HepG2 (cell line): ENCODE results near the gene HOXA1. TPM values are rescaled to one million over a fixed set of nuclear protein-coding genes. Genes with fewer than 3 reads are reported as not detected.

Source experiments
- FOXA1 ChIP-seq, 2 experiments: fragments of 450-650 bp in 1 of 2; sonication (generic) in 1 of 2; formaldehyde crosslinking in 1 of 2; IDR thresholded peaks; 2 replicates each; pipeline versions ENCODE4 v1.4.0 to v1.6.1; 2016 to 2020; ENCODE audit warnings: missing genetic modification reagents in 1 of 2
- FUBP1 ChIP-seq: sonication (generic); formaldehyde crosslinking; IDR thresholded peaks from 2 replicates; pipeline ENCODE4 v1.5.1; 2020; ENCODE audit warnings: missing genetic modification reagents, mild to moderate bottlenecking, borderline replicate concordance
- HHEX ChIP-seq: IDR thresholded peaks from 2 replicates; pipeline ENCODE4 v1.6.1; 2016; ENCODE audit warnings: control low read depth
- JDP2 ChIP-seq: sonication (generic); formaldehyde crosslinking; IDR thresholded peaks from 2 replicates; pipeline ENCODE4 v1.8.1; 2022; ENCODE audit warnings: missing genetic modification reagents, borderline replicate concordance
- MXI1 ChIP-seq: IDR thresholded peaks from 3 replicates; pipeline ENCODE4 v1.6.1; 2012; ENCODE audit warnings: low read depth, low read length, inconsistent platforms, borderline replicate concordance
- PHF5A ChIP-seq: IDR thresholded peaks from one replicate; pipeline ENCODE4 v1.6.1; 2018; ENCODE audit warnings: low read depth, missing genetic modification reagents; ENCODE audit not compliant: unreplicated experiment
- SIX1 ChIP-seq: sonication (generic); formaldehyde crosslinking; IDR thresholded peaks from 2 replicates; pipeline ENCODE4 v1.4.0; 2020; ENCODE audit warnings: missing genetic modification reagents, borderline replicate concordance
- SNAI1 ChIP-seq: sonication (generic); formaldehyde crosslinking; IDR thresholded peaks from 2 replicates; pipeline ENCODE4 v1.5.0; 2020; ENCODE audit warnings: mild to moderate bottlenecking, missing genetic modification reagents, borderline replicate concordance
- ZEB1 ChIP-seq: IDR thresholded peaks from 2 replicates; pipeline ENCODE4 v1.6.1; 2012; ENCODE audit warnings: mild to moderate bottlenecking, low read depth, inconsistent platforms; ENCODE audit not compliant: insufficient replicate concordance
- ZFP91 ChIP-seq: sonication (generic); formaldehyde crosslinking; IDR thresholded peaks from 2 replicates; pipeline ENCODE4 v1.9.0; 2022; ENCODE audit warnings: missing genetic modification reagents, mild to moderate bottlenecking, borderline replicate concordance
- ZFYVE20 ChIP-seq: sonication (generic); formaldehyde crosslinking; IDR thresholded peaks from 2 replicates; pipeline ENCODE4 v1.8.0; 2023; ENCODE audit warnings: low read depth, mild to moderate bottlenecking, moderate library complexity, missing genetic modification reagents, borderline replicate concordance
- ZNF414 ChIP-seq: sonication (generic); formaldehyde crosslinking; IDR thresholded peaks from 2 replicates; pipeline ENCODE4 v1.5.0; 2020; ENCODE audit warnings: missing genetic modification reagents
- ZNF484 ChIP-seq: sonication (generic); formaldehyde crosslinking; IDR thresholded peaks from 2 replicates; pipeline ENCODE4 v1.5.1; 2020; ENCODE audit warnings: mild to moderate bottlenecking, low read depth, missing genetic modification reagents, borderline replicate concordance
- ZNF761 ChIP-seq: sonication (generic); formaldehyde crosslinking; conservative IDR thresholded peaks from 2 replicates; pipeline ENCODE4 v1.4.0; 2020; ENCODE audit warnings: mild to moderate bottlenecking, missing genetic modification reagents
- ZNF784 ChIP-seq: sonication (generic); formaldehyde crosslinking; IDR thresholded peaks from 2 replicates; pipeline ENCODE4 v1.5.1; 2020; ENCODE audit warnings: missing genetic modification reagents, mild to moderate bottlenecking, borderline replicate concordance
- ZSCAN31 ChIP-seq: sonication (generic); formaldehyde crosslinking; IDR thresholded peaks from 2 replicates; pipeline ENCODE4 v1.5.0; 2020; ENCODE audit warnings: low read depth, mild to moderate bottlenecking, missing genetic modification reagents
- polyA plus RNA-seq, 8 experiments: library from polyadenylated mRNA; depleted of rRNA in 3 of 8; stranded (reverse) in 7 of 8; unstranded in 1 of 8; fragments of >200 nt; fragmentation: Illumina TruSeq in 4 of 8; extraction: Trizol in 4 of 8; gene quantifications; 2 replicates each; pipeline versions ENCODE4 v1.2.1 to v1.2.3, GENCODE V29; 2011 to 2016; ENCODE audit warnings: low read depth in 4 of 8, missing spikeins in 1 of 8, mixed read lengths in 1 of 8; ENCODE audit not compliant: insufficient read depth in 1 of 8
- total RNA-seq, 5 experiments: library from RNA; depleted of rRNA; stranded (reverse); fragments of >200 nt; fragmentation: Illumina TruSeq; extraction: Trizol; gene quantifications; 2 replicates each; pipeline ENCODE4 v1.2.3, GENCODE V29; 2016; ENCODE audit warnings: low read depth in 1 of 5
- TF ChIP-seq, protein P1 (sequence below): sonication (generic); formaldehyde crosslinking; conservative IDR thresholded peaks from 2 replicates; pipeline ENCODE4 v1.4.0; 2020; ENCODE audit warnings: missing genetic modification reagents
- TF ChIP-seq, protein P2 (sequence below): sonication (generic); formaldehyde crosslinking; conservative IDR thresholded peaks from 2 replicates; pipeline ENCODE4 v1.8.0; 2022; ENCODE audit warnings: low read depth, missing genetic modification reagents

The HOXA1 gene
- total and polyA plus RNA-seq, 2 of the 13 experiments (the other 11 are each of a cell fraction or from before 2014, with no cell fraction given), result 0.18 to 0.20 TPM

DNA sequence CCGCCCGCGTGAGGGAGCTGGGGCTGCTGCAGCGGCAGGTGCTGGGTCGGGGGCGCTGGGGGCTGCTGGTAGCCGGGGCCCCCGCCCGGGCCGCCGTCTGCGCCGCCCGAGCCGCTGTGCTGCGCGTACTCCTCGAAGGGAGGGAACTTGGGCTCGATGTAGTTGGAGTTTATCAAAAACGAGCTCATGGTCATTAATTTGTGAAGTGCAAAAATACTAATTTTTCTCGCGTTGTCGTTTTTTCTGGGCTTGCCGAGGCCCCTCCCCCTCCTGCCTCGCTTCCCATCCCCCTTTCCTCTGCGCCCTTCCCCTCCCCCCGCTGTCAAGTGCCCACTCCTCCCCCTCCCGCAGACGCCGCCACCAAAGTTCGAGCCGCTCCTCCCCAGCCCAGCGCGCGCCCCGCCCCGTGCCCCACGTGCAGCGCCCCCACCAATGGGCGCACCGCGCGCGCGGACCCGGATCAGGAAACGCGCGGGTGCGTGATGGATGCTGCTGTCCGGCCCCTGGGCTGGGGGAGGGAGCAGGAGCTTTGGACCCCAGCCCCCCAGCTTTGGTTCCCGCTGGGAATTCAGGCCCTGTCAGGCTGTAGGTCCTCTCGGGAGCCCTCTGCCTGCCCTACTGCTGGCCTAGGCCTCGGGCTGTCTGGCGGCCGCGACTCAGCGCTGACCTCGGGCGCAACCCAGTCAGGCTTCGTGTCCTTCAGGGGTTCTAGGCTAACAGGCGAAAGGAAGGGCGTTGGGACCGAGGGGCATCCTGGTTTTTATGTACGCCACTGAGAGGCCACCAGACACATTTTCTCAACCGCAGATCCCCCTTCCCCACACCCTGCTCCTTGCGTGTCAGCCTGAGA is 35.0 kb upstream of the HOXA1 start, which contains the start of gene HOXA4 (continued):
- peak; percentile 66 for TF ChIP-seq ZSCAN31 (CRISPR knock-in tag)
- TF ChIP-seq ZEB1, result no peak
- no peak for TF ChIP-seq FUBP1 (CRISPR knock-in tag)
- no peak for TF ChIP-seq SNAI1
- no peak for TF ChIP-seq SIX1 (CRISPR knock-in tag)
- TF ChIP-seq MXI1, result peak; percentile 57; the same call in 1 of the 3 replicates
- TF ChIP-seq ZNF484 (CRISPR knock-in tag), result no peak
- TF ChIP-seq ZNF761 (CRISPR knock-in tag), result no peak
- no peak for TF ChIP-seq JDP2 (CRISPR knock-in tag)
- no peak for TF ChIP-seq FOXA1 (IDR thresholded peaks at IDR 0.05)
- TF ChIP-seq FOXA1 (CRISPR knock-in tag; IDR thresholded peaks at IDR 0.05), result no peak
- TF ChIP-seq, protein P1, sequence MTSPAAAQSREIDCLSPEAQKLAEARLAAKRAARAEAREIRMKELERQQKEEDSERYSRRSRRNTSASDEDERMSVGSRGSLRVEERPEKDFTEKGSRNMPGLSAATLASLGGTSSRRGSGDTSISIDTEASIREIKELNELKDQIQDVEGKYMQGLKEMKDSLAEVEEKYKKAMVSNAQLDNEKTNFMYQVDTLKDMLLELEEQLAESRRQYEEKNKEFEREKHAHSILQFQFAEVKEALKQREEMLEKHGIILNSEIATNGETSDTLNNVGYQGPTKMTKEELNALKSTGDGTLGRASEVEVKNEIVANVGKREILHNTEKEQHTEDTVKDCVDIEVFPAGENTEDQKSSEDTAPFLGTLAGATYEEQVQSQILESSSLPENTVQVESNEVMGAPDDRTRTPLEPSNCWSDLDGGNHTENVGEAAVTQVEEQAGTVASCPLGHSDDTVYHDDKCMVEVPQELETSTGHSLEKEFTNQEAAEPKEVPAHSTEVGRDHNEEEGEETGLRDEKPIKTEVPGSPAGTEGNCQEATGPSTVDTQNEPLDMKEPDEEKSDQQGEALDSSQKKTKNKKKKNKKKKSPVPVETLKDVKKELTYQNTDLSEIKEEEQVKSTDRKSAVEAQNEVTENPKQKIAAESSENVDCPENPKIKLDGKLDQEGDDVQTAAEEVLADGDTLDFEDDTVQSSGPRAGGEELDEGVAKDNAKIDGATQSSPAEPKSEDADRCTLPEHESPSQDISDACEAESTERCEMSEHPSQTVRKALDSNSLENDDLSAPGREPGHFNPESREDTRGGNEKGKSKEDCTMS (CRISPR knock-in tag), result no peak
- TF ChIP-seq ZNF414, result 0 out of 2 replicates have a peak, but pooled peaks have one; percentile 47
- TF ChIP-seq, protein P2, sequence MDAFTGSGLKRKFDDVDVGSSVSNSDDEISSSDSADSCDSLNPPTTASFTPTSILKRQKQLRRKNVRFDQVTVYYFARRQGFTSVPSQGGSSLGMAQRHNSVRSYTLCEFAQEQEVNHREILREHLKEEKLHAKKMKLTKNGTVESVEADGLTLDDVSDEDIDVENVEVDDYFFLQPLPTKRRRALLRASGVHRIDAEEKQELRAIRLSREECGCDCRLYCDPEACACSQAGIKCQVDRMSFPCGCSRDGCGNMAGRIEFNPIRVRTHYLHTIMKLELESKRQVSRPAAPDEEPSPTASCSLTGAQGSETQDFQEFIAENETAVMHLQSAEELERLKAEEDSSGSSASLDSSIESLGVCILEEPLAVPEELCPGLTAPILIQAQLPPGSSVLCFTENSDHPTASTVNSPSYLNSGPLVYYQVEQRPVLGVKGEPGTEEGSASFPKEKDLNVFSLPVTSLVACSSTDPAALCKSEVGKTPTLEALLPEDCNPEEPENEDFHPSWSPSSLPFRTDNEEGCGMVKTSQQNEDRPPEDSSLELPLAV, result no peak
- TF ChIP-seq ZFYVE20 (CRISPR knock-in tag), result peak; percentile 49; the same call in 1 of the 2 replicates
- TF ChIP-seq HHEX (CRISPR knock-in tag), result no peak
- TF ChIP-seq ZFP91 (CRISPR knock-in tag), result peak; percentile 64; the same call in 1 of the 2 replicates
- TF ChIP-seq PHF5A (CRISPR knock-in tag), result no peak
- no peak for TF ChIP-seq ZNF784 (CRISPR knock-in tag)
